ENCODE measurements around the gene OR52D1. TPM values are rescaled to one million over a fixed set of nuclear protein-coding genes. Genes with fewer than 3 reads are reported as not detected.

OR52D1 gene
- total and polyA plus RNA-seq, 2 of the 13 experiments (the other 11 are each of a cell fraction or from before 2014, with no cell fraction given): not detected

- TF ChIP-seq KMT2A (CRISPR knock-in tag; IDR thresholded peaks at IDR 0.05) (no peak), SNAI1 (CRISPR knock-in tag; IDR thresholded peaks at IDR 0.05; ENCODE audit: borderline replicate concordance) (no peak), GRHL1 (CRISPR knock-in tag; conservative IDR thresholded peaks at IDR 0.05) (no peak), MED8 (CRISPR knock-in tag; IDR thresholded peaks at IDR 0.05; ENCODE audit: insufficient replicate concordance) (no peak)
Measured at GRCh38 chr11:5486003-5486402, 2.5 kb upstream of the OR52D1 start (continued).

GRCh38 chr11:5486421-5486820, 2.1 kb upstream of the OR52D1 start:
- Histone ChIP-seq H3K4me1 (ENCODE audit: insufficient read depth, low read length) (no peaks in the 10 kb centered on the region), H3K79me2 (ENCODE audit: insufficient read depth, low read length) (no peaks in the 10 kb centered on the region), H3K9me3 (ENCODE audit: low read length) (no peaks in the 10 kb centered on the region), H3K36me3 (replicated peaks in 1 of 2; ENCODE audit: control insufficient read depth in 1 of 2, insufficient read depth in 2 of 2, low read length in 2 of 2) (no peaks in the 10 kb centered on the region), H3K4me3 (replicated peaks in 1 of 3; ENCODE audit: insufficient read depth in 1 of 3, low read depth in 2 of 3, low read length in 3 of 3) (no peak overlapping the region), H3K9ac (ENCODE audit: insufficient read depth, low read depth, low read length) (no peak overlapping the region), H3K4me2 (ENCODE audit: low read depth, low read length) (no peak overlapping the region), H4K20me1 (ENCODE audit: insufficient read depth, low read length) (no peaks in the 10 kb centered on the region), H3K27me3 (ENCODE audit: control insufficient read depth in 1 of 2, insufficient read depth in 2 of 2, low read length in 2 of 2) (0 out of 5 replicates have a peak, but pooled peaks cover 0 to 2% of the 10 kb centered on the region in 2 experiments), H3K27ac (ENCODE audit: extremely low read length, insufficient read depth, low read length) (no peak overlapping the region), H2AFZ (ENCODE audit: low read length) (no peak overlapping the region)
- BruUV-seq (replicated peaks): no TSS peak
- in situ Hi-C loops (cut with HindIII; ENCODE audit: extremely low pct_ligation_motif_present, low pct_unique_long_range_greater_than_20kb) (no loop called here), intact Hi-C loops (cut with micrococcal nuclease; ENCODE audit: unreplicated experiment) (no loop called here)
- FAIRE-seq (no peak), ATAC-seq (no peak), DNase-seq (ENCODE audit: low spot score) (no peak)
- CTCF ChIA-PET (ENCODE audit: low intra/inter-chr PET ratio, low total read pairs): no interaction called here
- POLR2A ChIA-PET: no interaction called here
- WGBS (ENCODE audit: low lambda C conversion rate): 3% methylated on average over 3 of the region's 3 CpGs
- no peak for TF ChIP-seq ZZZ3 (CRISPR knock-in tag; IDR thresholded peaks at IDR 0.05; ENCODE audit: borderline replicate concordance)
- no peak for TF ChIP-seq PHF8 (CRISPR knock-in tag; IDR thresholded peaks at IDR 0.05)
- no peak for TF ChIP-seq ZNF280B (CRISPR knock-in tag; IDR thresholded peaks at IDR 0.05; ENCODE audit: borderline replicate concordance)
- no peak for TF ChIP-seq RBM39 (IDR thresholded peaks at IDR 0.05; ENCODE audit: low read depth, low read length, poor library complexity, severe bottlenecking)
- no peak for TF ChIP-seq REXO4 (CRISPR knock-in tag; IDR thresholded peaks at IDR 0.05; ENCODE audit: borderline replicate concordance)
- no peak for TF ChIP-seq KAT8 (CRISPR knock-in tag; IDR thresholded peaks at IDR 0.05)
- TF ChIP-seq SNAPC2 (CRISPR knock-in tag; IDR thresholded peaks at IDR 0.05): no peak
- TF ChIP-seq MLLT10 (CRISPR knock-in tag; IDR thresholded peaks at IDR 0.05): no peak
- TF ChIP-seq ZNF746 (CRISPR knock-in tag; IDR thresholded peaks at IDR 0.05): no peak
- TF ChIP-seq THAP9 (CRISPR knock-in tag; IDR thresholded peaks at IDR 0.05; ENCODE audit: borderline replicate concordance): no peak
- TF ChIP-seq IRF2 (CRISPR knock-in tag; IDR thresholded peaks at IDR 0.05): no peak

Data from HepG2 (cell line).